Uterus (tissue), 4 donors: ENCODE measurements around the gene ATP6V0D1. TPM values are rescaled to one million over a fixed set of nuclear protein-coding genes. Genes with fewer than 3 reads are reported as not detected.

Source experiments
- DNase-seq, 2 donors: peaks; one replicate each; pipeline ENCODE4 v3.0.0-alpha.2; 2019 to 2020
- H3K27ac ChIP-seq, 2 donors: fragments of 200-600 bp; sonication (generic); 1 replicate in 1 of 2; 2 replicates in 1 of 2; pipeline ENCODE4 v1.5.1; 2016 to 2018
- H3K27me3 ChIP-seq, 2 donors: fragments of 200-600 bp; sonication (generic); one replicate each; pipeline ENCODE4 v1.5.1; 2018 to 2019; ENCODE audit warnings: control low read depth in 1 of 2
- H3K36me3 ChIP-seq, 2 donors: fragments of 200-600 bp; sonication (generic); one replicate each; pipeline ENCODE4 v1.5.1; 2019; ENCODE audit warnings: control low read depth in 1 of 2
- H3K4me1 ChIP-seq, 2 donors: fragments of 200-600 bp; sonication (generic); one replicate each; pipeline ENCODE4 v1.5.1; 2018 to 2019; ENCODE audit warnings: control low read depth in 1 of 2
- H3K4me3 ChIP-seq, 2 donors: fragments of 200-600 bp; sonication (generic); 1 replicate in 1 of 2; 2 replicates in 1 of 2; pipeline ENCODE4 v1.5.1; 2018 to 2019; ENCODE audit warnings: mild to moderate bottlenecking in 1 of 2
- H3K9me3 ChIP-seq, 2 donors: fragments of 200-600 bp; sonication (generic); one replicate each; pipeline ENCODE4 v1.5.1; 2019; ENCODE audit warnings: control low read depth in 1 of 2
- CTCF ChIP-seq, 4 experiments: fragments of 200-600 bp in 2 of 4; fragments of 450-650 bp in 2 of 4; sonication (generic) in 2 of 4; IDR thresholded peaks; one replicate each; pipeline ENCODE4 v1.5.1; 2016 to 2019; ENCODE audit warnings: antibody characterized with exemption in 4 of 4, mild to moderate bottlenecking in 2 of 4, moderate library complexity in 1 of 4
- POLR2A ChIP-seq, 2 donors: fragments of 450-650 bp; IDR thresholded peaks; one replicate each; pipeline ENCODE4 v1.6.1; 2016; ENCODE audit warnings: antibody characterized with exemption in 2 of 2, mild to moderate bottlenecking in 1 of 2, moderate library complexity in 1 of 2
- intact Hi-C: fragments of 100-400 bp; cut with DNase I; formaldehyde crosslinking; loops from one replicate; pipeline ENCODE4 v1.15.1; 2023; ENCODE audit warnings: low total_unique reads
- total RNA-seq, 4 donors: library from RNA; depleted of rRNA in 3 of 4; stranded (reverse); fragments of >200 nt in 3 of 4; gene quantifications; one replicate each; pipeline versions ENCODE4 v1.1.0 to v1.2.4, GENCODE V29; 2014 to 2023
- donor health status: DM: yes; HTN: yes; CAD: no.

The ATP6V0D1 gene
- total RNA-seq, 4 donors from 2014 or later, result 67.4 to 243 (median 100) TPM

GRCh38 chr16:67399749-67400704 is 80.9 kb downstream of the ATP6V0D1 start:
- no peak for DNase-seq
- Histone ChIP-seq H3K27me3 (no peaks in the 10 kb centered on the region), H3K36me3 (no peaks in the 10 kb centered on the region), H3K4me1 (peaks cover 0 to 17% of the 10 kb centered on the region in 2 donors), H3K9me3 (no peaks in the 10 kb centered on the region), H3K27ac (no peak overlapping the region), H3K4me3 (no peak overlapping the region)
- no peak for TF ChIP-seq POLR2A (IDR thresholded peaks at IDR 0.05)
- no peak for TF ChIP-seq CTCF (IDR thresholded peaks at IDR 0.05)
- intact Hi-C loops, result no loop called here

- H3K27me3 ChIP-seq, result no peaks in the 10 kb centered on the region
- H3K9me3 ChIP-seq, result no peaks in the 10 kb centered on the region
- peaks cover 0 to 17% of the 10 kb centered on the region in 2 donors for H3K4me1 ChIP-seq
- peak; percentile 66 to 74 (median 70) for TF ChIP-seq CTCF (IDR thresholded peaks at IDR 0.05)
- no peak for TF ChIP-seq POLR2A (IDR thresholded peaks at IDR 0.05)
- H3K36me3 ChIP-seq, result no peaks in the 10 kb centered on the region
- peak overlapping the region in 1 of 2 donors; percentile 7 for H3K27ac ChIP-seq
- H3K4me3 ChIP-seq, result peak overlapping the region in 1 of 2 donors; percentile 15
- DNase-seq, result peak in 1 of 2 donors; percentile 56
- intact Hi-C loops, result no loop called here
Observed at GRCh38 chr16:67399218-67399733, 81.7 kb downstream of the ATP6V0D1 start.

- intact Hi-C loops, result no loop called here
- Histone ChIP-seq H3K4me1 (peaks cover 0 to 22% of the 10 kb centered on the region in 2 donors), H3K27ac (peak overlapping the region in 1 of 2 donors; percentile 7), H3K36me3 (no peaks in the 10 kb centered on the region), H3K9me3 (no peaks in the 10 kb centered on the region), H3K4me3 (peak overlapping the region in 1 of 2 donors; percentile 15), H3K27me3 (no peaks in the 10 kb centered on the region)
- TF ChIP-seq CTCF (IDR thresholded peaks at IDR 0.05) (no peak), POLR2A (IDR thresholded peaks at IDR 0.05) (no peak)
- no peak for DNase-seq
Observed at GRCh38 chr16:67398546-67399217, 82.3 kb downstream of the ATP6V0D1 start.

- no peak for DNase-seq
- Histone ChIP-seq H3K4me3 (no peak overlapping the region), H3K36me3 (no peaks in the 10 kb centered on the region), H3K27ac (peak overlapping the region in 1 of 2 donors; percentile 46), H3K9me3 (no peaks in the 10 kb centered on the region), H3K4me1 (peaks cover 0 to 25% of the 10 kb centered on the region in 2 donors), H3K27me3 (no peaks in the 10 kb centered on the region)
- no peak for TF ChIP-seq POLR2A (IDR thresholded peaks at IDR 0.05)
- TF ChIP-seq CTCF (IDR thresholded peaks at IDR 0.05), result no peak
- intact Hi-C loops, result no loop called here
Observed at GRCh38 chr16:67397812-67398545, 83.0 kb downstream of the ATP6V0D1 start.
